GM19372 (cell line): ENCODE data around the gene MT1B.

Experiments
- ATAC-seq: cut with Tn5 transposase; IDR thresholded peaks from one replicate; pipeline ENCODE4 v1.9.1; 2021; ENCODE audit warnings: mild to moderate bottlenecking, low read depth, moderate library complexity; ENCODE audit not compliant: unreplicated experiment

Gene MT1B

GRCh38 chr16:56651586-56651985, at the start of gene MT1B:
Gene MT1B, plus strand, starts transcription at chr16:56651886. Its CDS starts 68 bp downstream, at chr16:56651954.
- no peak for ATAC-seq

- ATAC-seq = no peak
These were observed 48.1 kb upstream of the MT1B start for GRCh38 chr16:56603589-56603988.

GRCh38 chr16:56604966-56605365, 46.7 kb upstream of the MT1B start:
- no peak for ATAC-seq

- no peak for ATAC-seq
These were observed 46.2 kb upstream of the MT1B start for GRCh38 chr16:56605475-56605874.

- ATAC-seq = no peak
These were observed 45.6 kb upstream of the MT1B start for GRCh38 chr16:56606071-56606475.

- ATAC-seq = no peak
These were observed 45.1 kb upstream of the MT1B start for GRCh38 chr16:56606476-56607108.

GRCh38 chr16:56607109-56607618, 44.5 kb upstream of the MT1B start:
- ATAC-seq = no peak

- ATAC-seq = no peak
These were observed 44.0 kb upstream of the MT1B start for GRCh38 chr16:56607675-56608042.

- peak; percentile 82 for ATAC-seq
These were observed 43.4 kb upstream of the MT1B start, which contains the start of gene MT2A for GRCh38 chr16:56608043-56608875. Gene MT2A, plus strand, starts transcription at chr16:56608584. Its CDS starts 72 bp downstream, at chr16:56608656.

- ATAC-seq = no peak
These were observed 42.7 kb upstream of the MT1B start for GRCh38 chr16:56608876-56609462.

GRCh38 chr16:56609463-56609921, 42.2 kb upstream of the MT1B start:
- peak; percentile 39 for ATAC-seq

- ATAC-seq = no peak
These were observed 41.6 kb upstream of the MT1B start for GRCh38 chr16:56610017-56610608.

- no peak for ATAC-seq
These were observed 41.0 kb upstream of the MT1B start for GRCh38 chr16:56610609-56611111.

- ATAC-seq = no peak
These were observed 40.3 kb upstream of the MT1B start for GRCh38 chr16:56611281-56611833.

GRCh38 chr16:56613706-56614105, 38.0 kb upstream of the MT1B start:
- ATAC-seq = no peak

GRCh38 chr16:56614549-56614991, 37.1 kb upstream of the MT1B start:
- ATAC-seq = no peak

GRCh38 chr16:56615353-56615752, 36.3 kb upstream of the MT1B start:
- no peak for ATAC-seq

- no peak for ATAC-seq
These were observed 35.0 kb upstream of the MT1B start for GRCh38 chr16:56616608-56617211.

- ATAC-seq = no peak
These were observed 34.2 kb upstream of the MT1B start for GRCh38 chr16:56617212-56618085.
